Astrocyte (in vitro differentiated cells and primary cell): ENCODE data around the gene TCF7L2.

Experiments used
- EZH2 ChIP-seq: IDR thresholded peaks from 2 replicates; pipeline ENCODE4 v1.6.1; 2012; ENCODE audit warnings: mild to moderate bottlenecking, low read length, inconsistent platforms; ENCODE audit not compliant: insufficient read depth
- TF ChIP-seq, protein P1 (sequence below): IDR thresholded peaks from 2 replicates; pipeline ENCODE4 v1.5.1; 2011; ENCODE audit warnings: low read depth, mild to moderate bottlenecking, inconsistent platforms, low read length, moderate library complexity; ENCODE audit not compliant: insufficient read depth

DNA sequence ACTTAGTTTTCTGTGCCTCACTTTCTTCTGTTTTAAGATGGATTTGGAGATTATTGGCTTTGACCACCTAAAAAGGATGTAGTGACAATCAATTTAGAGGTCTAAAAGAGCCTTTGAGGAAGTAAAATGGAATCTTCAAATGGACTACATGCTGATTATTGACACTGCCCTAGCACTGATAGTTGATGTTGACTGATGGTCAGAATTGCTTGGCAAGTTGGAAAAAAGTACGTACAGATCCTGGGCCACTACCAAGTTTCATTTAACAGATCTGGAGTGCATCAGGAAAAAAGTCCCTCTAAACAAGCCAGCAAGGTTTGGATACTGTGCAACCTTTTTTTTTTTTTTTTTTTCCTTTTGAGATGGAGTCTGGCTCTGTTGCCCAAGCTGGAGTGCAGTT, 81.1 kb downstream of the TCF7L2 start:
- TF ChIP-seq, protein P1, sequence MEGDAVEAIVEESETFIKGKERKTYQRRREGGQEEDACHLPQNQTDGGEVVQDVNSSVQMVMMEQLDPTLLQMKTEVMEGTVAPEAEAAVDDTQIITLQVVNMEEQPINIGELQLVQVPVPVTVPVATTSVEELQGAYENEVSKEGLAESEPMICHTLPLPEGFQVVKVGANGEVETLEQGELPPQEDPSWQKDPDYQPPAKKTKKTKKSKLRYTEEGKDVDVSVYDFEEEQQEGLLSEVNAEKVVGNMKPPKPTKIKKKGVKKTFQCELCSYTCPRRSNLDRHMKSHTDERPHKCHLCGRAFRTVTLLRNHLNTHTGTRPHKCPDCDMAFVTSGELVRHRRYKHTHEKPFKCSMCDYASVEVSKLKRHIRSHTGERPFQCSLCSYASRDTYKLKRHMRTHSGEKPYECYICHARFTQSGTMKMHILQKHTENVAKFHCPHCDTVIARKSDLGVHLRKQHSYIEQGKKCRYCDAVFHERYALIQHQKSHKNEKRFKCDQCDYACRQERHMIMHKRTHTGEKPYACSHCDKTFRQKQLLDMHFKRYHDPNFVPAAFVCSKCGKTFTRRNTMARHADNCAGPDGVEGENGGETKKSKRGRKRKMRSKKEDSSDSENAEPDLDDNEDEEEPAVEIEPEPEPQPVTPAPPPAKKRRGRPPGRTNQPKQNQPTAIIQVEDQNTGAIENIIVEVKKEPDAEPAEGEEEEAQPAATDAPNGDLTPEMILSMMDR: no peak
- no peak for TF ChIP-seq EZH2
